C4-2B (cell line): Measurements from ENCODE around the gene NPTN.

Experiments used
- H3K27ac ChIP-seq: fragments of 450-650 bp; 2 replicates; pipeline ENCODE4 v1.5.1; 2017
- CTCF ChIP-seq: fragments of 450-650 bp; conservative IDR thresholded peaks from 2 replicates; pipeline ENCODE4 v1.5.1; 2017; ENCODE audit warnings: mild to moderate bottlenecking
- ZFX ChIP-seq: fragments of 450-650 bp; IDR thresholded peaks from 2 replicates; pipeline ENCODE4 v1.6.1; 2017

Gene NPTN

DNA sequence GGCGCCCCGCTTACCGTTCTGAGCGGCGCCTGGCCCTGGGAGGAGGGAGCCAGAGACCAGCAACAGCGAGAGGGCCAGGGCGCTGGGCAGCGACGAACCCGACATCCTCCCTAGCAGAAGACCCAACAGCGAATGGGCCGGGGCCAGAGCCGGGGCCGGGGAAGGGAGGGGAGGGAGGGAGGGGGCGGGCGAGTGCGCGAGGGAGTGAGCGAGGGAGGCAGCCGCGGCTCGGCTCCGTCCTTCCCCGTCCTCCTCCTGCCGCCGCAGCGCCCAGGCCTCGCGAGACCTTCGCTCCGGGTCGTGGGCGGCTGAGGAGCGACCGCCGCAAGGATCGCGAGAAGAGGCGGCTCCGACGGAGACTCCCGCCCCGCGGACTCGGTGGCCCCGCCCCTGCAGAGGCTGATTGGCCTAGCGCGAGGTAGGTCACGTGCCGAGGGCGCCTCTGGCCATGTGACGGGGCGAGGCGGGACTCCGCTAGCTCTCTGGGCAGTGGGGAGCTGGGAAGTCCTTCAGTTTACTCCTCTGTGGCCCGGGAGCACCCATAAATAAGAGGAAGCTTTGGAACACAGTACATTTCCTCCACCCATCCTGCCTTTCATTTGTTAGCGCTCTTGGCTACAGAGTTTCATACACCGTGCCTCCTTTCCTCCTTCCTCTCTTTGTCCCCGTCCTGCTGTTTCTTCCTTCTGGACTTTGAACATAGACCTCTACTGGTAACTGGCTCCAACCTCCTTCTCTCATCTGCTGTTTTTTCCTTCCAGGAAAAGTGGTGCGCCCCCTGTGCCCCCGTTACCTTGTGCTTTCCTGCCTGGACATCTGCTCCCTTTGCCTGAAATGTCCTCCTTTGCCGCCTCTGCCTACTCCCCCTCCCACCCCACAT is at the start of gene NPTN:
Gene NPTN (minus strand): TSS at position 279 of the 880 bp plus-strand sequence. CDS start 174 bp downstream, at position 105.
- no peak for TF ChIP-seq ZFX
- 0 out of 2 replicates have a peak, but pooled peaks have one; percentile 3 for TF ChIP-seq CTCF
- H3K27ac ChIP-seq = peak within 1 kb of the TSS; percentile 72

DNA sequence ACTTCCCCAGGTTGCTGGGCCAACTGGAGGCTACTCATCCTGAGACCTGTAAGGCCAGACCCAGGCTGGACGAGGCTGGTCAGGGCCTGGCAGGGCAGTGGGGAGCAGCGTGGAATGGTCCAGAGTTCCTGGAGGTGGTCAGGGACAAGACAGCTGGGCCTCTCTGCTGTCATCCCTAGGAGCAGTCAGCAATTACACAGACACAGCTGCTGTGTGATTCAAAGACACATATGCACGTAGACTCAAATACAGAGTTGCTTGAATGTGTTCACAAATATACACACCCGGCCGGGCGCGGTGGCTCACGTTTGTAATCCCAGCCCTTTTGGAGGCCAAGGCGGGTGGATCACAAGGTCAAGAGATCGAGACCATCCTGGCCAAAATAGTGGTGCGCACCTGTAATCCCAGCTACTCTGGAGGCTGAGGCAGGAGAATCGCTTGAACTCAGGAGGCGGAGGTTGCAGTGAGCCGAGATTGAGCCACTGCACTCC is 49.5 kb upstream of the NPTN start:
- H3K27ac ChIP-seq = no peak overlapping the region

GRCh38 chr15:73681856-73682599 is 48.8 kb upstream of the NPTN start:
- no peak for TF ChIP-seq ZFX
- TF ChIP-seq CTCF = no peak
- no peak overlapping the region for H3K27ac ChIP-seq

More for the DNA sequence above, 49.5 kb upstream of the NPTN start:
- TF ChIP-seq CTCF = no peak
- TF ChIP-seq ZFX = no peak

DNA sequence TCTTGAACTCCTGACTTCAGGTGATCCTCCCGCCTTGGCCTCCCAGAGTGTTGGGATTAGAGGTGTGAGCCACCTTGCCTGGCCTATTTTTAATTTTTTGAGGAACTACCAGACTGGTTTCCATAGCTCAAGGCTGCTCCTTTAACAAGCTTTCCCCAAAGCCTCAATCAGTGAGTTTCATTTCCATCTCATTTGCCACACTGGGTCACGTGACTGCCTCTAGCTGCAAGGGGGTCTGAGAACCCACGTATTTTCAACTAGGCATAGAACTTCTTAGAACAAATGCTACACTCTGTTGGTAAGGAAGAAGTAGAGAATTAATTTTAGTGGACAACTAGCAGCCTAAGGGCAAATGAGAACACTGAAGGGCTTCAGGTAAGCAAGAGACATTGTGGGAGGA is 47.9 kb upstream of the NPTN start:
- TF ChIP-seq ZFX (no peak), CTCF (no peak)
- H3K27ac ChIP-seq = no peak overlapping the region

DNA sequence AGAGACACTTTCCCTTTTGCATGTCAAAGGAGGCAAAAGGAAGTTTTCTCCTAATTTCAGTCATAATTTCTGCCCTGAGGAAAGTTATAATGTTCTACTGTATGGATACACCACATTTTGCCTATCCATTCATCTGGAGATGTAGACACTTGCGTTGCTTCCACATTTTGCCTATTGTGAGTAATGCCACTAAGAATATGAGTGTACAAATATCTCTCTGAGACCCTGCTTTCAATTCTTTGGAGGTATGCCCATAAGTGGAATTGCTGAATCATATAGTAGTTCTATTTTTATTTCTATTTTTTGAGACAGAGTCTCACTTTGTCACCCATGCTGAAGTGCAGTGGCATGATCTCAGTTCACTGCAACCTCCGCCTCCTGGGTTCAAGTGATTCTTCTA is 47.4 kb upstream of the NPTN start:
- no peak for TF ChIP-seq CTCF
- TF ChIP-seq ZFX = no peak
- H3K27ac ChIP-seq = no peak overlapping the region

- no peak overlapping the region for H3K27ac ChIP-seq
- TF ChIP-seq ZFX (no peak), CTCF (no peak)
Observed at GRCh38 chr15:73679964-73680363, 46.8 kb upstream of the NPTN start.

DNA sequence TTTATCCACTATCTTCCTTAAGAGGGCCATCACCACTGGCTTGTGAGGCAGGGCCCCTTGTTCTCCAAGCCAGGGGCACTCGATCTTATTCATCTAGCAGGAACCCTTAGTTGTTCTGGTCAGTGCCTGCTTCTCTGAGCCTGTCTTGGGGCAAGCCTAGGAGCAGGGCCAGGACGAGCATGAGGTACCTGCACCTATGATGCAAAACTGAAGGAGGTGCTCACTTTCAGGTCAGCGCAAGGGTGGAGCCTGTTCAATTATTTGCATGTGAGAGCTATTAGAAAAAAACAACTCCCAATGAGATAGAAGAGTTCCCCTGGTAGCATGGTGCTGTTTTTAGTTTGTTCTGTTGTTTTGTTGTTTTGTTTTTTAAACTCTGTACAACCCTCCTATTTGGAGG is 46.0 kb upstream of the NPTN start:
- H3K27ac ChIP-seq = no peak overlapping the region
- TF ChIP-seq ZFX = no peak
